Suprapubic skin (tissue), 4 donors: Measurements from ENCODE around the gene RNF220. TPM values are rescaled to one million over a fixed set of nuclear protein-coding genes. Genes with fewer than 3 reads are reported as not detected.
"Not testable (repeated sequence)": the region's sequence is repeated elsewhere in the genome, so short reads cannot be mapped to it uniquely, and the experiment has no call there.

Experiments
- DNase-seq, 2 donors: peaks; one replicate each; pipeline ENCODE4 v3.0.0-alpha.2; 2019; ENCODE audit warnings: low spot score in 2 of 2
- H3K27ac ChIP-seq: fragments of 200-600 bp; sonication (generic); one replicate; pipeline ENCODE4 v1.5.1; 2019
- H3K27me3 ChIP-seq: fragments of 200-600 bp; sonication (generic); one replicate; pipeline ENCODE4 v1.5.1; 2019
- H3K36me3 ChIP-seq: fragments of 200-600 bp; sonication (generic); one replicate; pipeline ENCODE4 v1.5.1; 2019
- H3K4me1 ChIP-seq: fragments of 200-600 bp; sonication (generic); one replicate; pipeline ENCODE4 v1.5.1; 2019
- H3K4me3 ChIP-seq: fragments of 200-600 bp; sonication (generic); one replicate; pipeline ENCODE4 v1.5.1; 2019; ENCODE audit warnings: mild to moderate bottlenecking
- H3K9me3 ChIP-seq: fragments of 200-600 bp; sonication (generic); one replicate; pipeline ENCODE4 v1.5.1; 2019
- EP300 ChIP-seq: sonication (generic); formaldehyde crosslinking; IDR thresholded peaks from one replicate; pipeline ENCODE4 v1.6.1; 2017; ENCODE audit warnings: antibody characterized with exemption
- POLR2A ChIP-seq, 2 donors: fragments of 450-650 bp; IDR thresholded peaks; one replicate each; pipeline ENCODE4 v1.6.1; 2017; ENCODE audit warnings: antibody characterized with exemption in 2 of 2, mild to moderate bottlenecking in 2 of 2, moderate library complexity in 2 of 2
- POLR2AphosphoS5 ChIP-seq, 3 donors: sonication (generic); formaldehyde crosslinking; IDR thresholded peaks; one replicate each; pipeline ENCODE4 v1.6.1; 2017; ENCODE audit warnings: antibody characterized with exemption in 3 of 3
- WGBS: methylation state at CpG from one replicate; pipeline ENCODE4 v1.1.5; 2018; 5-methylcytosine and 5-hydroxymethylcytosine counted together
- total RNA-seq, 4 donors: library from RNA; depleted of rRNA; stranded (reverse); fragments of >200 nt; gene quantifications; one replicate each; pipeline ENCODE4 v1.1.0, GENCODE V29; 2016
- TF ChIP-seq, protein P1 (sequence below), 2 donors: fragments of 200-600 bp in 1 of 2; fragments of 450-650 bp in 1 of 2; sonication (generic) in 1 of 2; IDR thresholded peaks; one replicate each; pipeline ENCODE4 v1.5.1; 2016 to 2019; ENCODE audit warnings: antibody characterized with exemption in 2 of 2, mild to moderate bottlenecking in 1 of 2, moderate library complexity in 1 of 2

Gene RNF220
- total RNA-seq, 4 donors from 2014 or later, result 79.4 to 124 (median 99.5) TPM

DNA sequence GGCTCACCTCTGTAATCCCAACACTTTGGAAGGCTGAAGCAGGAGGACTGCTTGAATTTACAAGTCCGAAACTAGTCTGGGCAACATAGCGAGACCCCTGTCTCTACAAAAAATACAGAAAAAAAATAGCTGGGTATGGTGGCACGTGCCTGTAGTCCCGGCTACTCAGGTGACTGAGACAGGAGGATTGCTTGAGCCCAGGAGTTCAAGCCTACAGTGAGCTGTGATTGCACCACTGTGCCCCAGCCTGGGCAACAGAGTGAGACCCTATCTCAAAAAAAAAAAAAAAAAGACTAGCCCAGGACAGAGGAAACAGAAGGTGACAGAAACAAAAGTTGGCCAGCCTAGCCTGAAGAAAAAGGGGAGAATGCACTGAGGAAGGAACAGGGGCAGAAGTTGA is 290.6 kb downstream of the RNF220 start:
- Histone ChIP-seq H3K27me3 (no peaks in the 10 kb centered on the region), H3K4me3 (no peak overlapping the region), H3K4me1 (no peaks in the 10 kb centered on the region), H3K27ac (no peak overlapping the region), H3K36me3 (no peaks in the 10 kb centered on the region), H3K9me3 (no peaks in the 10 kb centered on the region)
- TF ChIP-seq EP300 (no peak), POLR2A (IDR thresholded peaks at IDR 0.05) (no peak), POLR2AphosphoS5 (IDR thresholded peaks at IDR 0.05) (no peak)
- TF ChIP-seq, protein P1, sequence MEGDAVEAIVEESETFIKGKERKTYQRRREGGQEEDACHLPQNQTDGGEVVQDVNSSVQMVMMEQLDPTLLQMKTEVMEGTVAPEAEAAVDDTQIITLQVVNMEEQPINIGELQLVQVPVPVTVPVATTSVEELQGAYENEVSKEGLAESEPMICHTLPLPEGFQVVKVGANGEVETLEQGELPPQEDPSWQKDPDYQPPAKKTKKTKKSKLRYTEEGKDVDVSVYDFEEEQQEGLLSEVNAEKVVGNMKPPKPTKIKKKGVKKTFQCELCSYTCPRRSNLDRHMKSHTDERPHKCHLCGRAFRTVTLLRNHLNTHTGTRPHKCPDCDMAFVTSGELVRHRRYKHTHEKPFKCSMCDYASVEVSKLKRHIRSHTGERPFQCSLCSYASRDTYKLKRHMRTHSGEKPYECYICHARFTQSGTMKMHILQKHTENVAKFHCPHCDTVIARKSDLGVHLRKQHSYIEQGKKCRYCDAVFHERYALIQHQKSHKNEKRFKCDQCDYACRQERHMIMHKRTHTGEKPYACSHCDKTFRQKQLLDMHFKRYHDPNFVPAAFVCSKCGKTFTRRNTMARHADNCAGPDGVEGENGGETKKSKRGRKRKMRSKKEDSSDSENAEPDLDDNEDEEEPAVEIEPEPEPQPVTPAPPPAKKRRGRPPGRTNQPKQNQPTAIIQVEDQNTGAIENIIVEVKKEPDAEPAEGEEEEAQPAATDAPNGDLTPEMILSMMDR (IDR thresholded peaks at IDR 0.05), result no peak
- DNase-seq, result no peak
- WGBS, result 94% methylated on average over 4 of the region's 4 CpGs

DNA sequence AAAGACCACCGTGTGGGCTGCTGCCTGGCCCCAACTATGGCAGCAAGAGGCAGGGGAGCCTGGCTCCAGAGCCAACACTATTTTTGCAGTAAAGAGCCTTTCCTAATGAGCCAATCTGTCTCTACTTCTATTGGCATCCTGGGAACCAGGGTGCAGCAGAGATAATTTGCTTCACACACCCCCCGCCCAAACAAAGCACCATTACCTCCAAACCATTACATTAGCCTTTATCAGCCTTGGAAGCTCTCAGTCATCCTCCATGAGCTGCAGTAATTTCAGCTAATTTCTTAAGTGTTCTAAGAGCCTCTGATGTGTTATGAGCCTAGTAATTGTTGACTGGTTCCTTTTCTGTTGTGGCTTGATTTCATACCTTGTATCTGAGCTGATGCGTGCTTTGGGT is 291.0 kb downstream of the RNF220 start:
- no peaks in the 10 kb centered on the region for H3K27me3 ChIP-seq
- H3K4me1 ChIP-seq, result no peaks in the 10 kb centered on the region
- no peak overlapping the region for H3K27ac ChIP-seq
- 91% methylated on average over 3 of the region's 3 CpGs for WGBS
- no peaks in the 10 kb centered on the region for H3K36me3 ChIP-seq
- DNase-seq, result no peak
- H3K4me3 ChIP-seq, result no peak overlapping the region
- TF ChIP-seq EP300, result no peak
- TF ChIP-seq, protein P1 (IDR thresholded peaks at IDR 0.05), result no peak
- no peaks in the 10 kb centered on the region for H3K9me3 ChIP-seq

DNA sequence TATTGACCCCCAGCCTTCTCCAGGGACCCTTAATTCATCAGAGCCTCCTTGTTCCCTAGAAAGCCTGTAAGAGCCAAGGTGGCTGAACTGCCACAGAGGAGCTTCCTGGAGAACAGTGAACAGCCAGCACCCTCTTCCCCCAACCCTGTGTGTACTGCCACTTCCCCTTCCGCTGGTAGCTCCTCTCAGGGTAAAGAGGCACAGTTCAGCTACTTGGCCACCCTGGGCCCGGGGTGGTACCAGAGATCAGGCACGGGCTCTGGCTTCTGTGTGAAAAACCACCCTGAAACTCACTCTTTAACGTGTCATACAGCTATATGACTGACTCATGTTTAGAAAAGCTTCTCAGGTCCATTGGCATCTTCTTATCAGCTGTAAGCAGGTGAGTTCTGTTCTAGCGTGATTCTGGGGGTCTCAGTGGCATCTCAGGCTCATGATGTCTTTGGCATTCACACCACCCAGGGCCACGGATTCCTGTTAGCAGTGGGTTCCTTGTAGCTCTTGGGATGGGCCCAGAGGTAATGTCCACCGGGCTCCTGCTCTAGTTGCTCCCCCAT is 291.8 kb downstream of the RNF220 start:
- Histone ChIP-seq H3K27ac (no peak overlapping the region), H3K9me3 (no peaks in the 10 kb centered on the region), H3K4me1 (no peaks in the 10 kb centered on the region), H3K4me3 (no peak overlapping the region), H3K27me3 (no peaks in the 10 kb centered on the region), H3K36me3 (no peaks in the 10 kb centered on the region)
- no peak for TF ChIP-seq POLR2AphosphoS5 (IDR thresholded peaks at IDR 0.05)
- TF ChIP-seq EP300, result no peak
- TF ChIP-seq, protein P1 (IDR thresholded peaks at IDR 0.05), result no peak
- TF ChIP-seq POLR2A (IDR thresholded peaks at IDR 0.05), result no peak
- WGBS, result 85% methylated on average over 7 of the region's 7 CpGs
- no peak for DNase-seq

DNA sequence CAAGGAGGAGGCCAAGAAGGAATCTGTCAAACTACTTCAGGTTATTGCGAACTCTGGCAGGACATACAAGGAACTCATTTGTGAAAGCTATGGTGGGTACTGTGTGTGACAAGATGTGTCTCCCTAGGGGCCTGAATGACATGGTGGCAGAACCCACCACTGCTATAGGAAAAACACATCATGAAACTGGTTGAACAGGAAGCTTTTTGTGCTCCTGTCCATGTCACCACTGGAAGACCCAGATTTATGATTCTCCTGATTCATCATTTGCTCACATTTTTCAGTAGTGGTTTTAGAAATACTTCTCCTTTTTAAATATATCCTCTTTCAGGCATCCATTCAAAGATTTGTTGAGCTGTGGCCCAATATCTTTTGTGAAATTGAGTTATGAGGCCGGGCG is 293.1 kb downstream of the RNF220 start:
- no peaks in the 10 kb centered on the region for H3K4me1 ChIP-seq
- no peak for TF ChIP-seq EP300
- TF ChIP-seq POLR2A (IDR thresholded peaks at IDR 0.05), result no peak
- TF ChIP-seq, protein P1 (IDR thresholded peaks at IDR 0.05), result no peak
- no peak for TF ChIP-seq POLR2AphosphoS5 (IDR thresholded peaks at IDR 0.05)
- no peaks in the 10 kb centered on the region for H3K9me3 ChIP-seq
- H3K4me3 ChIP-seq, result no peak overlapping the region
- 86% methylated on average over 3 of the region's 3 CpGs for WGBS
- no peaks in the 10 kb centered on the region for H3K27me3 ChIP-seq
- no peak for DNase-seq
- H3K36me3 ChIP-seq, result no peaks in the 10 kb centered on the region
- no peak overlapping the region for H3K27ac ChIP-seq

DNA sequence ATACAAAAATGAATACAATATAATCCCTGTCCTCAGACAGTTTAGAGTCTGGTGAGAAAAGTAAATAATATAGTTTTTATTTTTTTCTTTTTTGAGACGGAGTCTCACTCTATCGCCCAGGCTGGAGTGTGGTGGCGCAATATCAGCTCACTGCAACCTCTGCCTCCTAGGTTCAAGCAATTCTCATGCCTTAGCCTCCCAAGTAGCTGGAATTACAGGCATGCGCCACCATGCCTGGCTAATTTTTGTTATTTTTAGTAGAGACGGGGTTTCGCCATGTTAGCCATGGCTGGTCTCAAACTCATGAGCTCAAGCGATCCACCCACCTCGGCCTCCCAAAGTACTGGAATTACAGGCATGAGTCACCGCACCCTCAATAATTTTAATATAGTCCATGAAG is 294.3 kb downstream of the RNF220 start:
- DNase-seq, H3K27me3 ChIP-seq: not testable (repeated sequence)
- 95% methylated on average over 9 of the region's 9 CpGs for WGBS

DNA sequence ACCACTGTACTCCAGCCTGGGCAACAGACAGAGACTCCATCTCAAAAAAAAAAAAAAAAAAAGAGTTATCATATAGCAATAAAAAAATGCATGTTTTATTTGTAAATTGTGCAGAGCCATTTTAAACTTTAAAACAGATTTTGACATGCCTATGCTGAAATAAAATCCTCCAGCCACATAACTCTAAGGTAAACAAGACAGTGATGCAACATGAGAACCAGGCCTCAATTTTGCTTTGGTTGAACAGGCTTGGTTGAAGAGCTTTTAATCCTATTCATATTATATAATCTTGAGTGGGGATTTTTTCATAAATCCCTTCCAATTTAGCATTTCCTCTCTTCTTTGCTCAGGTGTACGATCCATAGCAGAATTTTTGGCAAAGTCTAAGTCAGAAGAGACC is 295.5 kb downstream of the RNF220 start:
- Histone ChIP-seq H3K36me3 (no peaks in the 10 kb centered on the region), H3K4me1 (no peaks in the 10 kb centered on the region), H3K27me3 (no peaks in the 10 kb centered on the region), H3K27ac (no peak overlapping the region), H3K4me3 (no peak overlapping the region), H3K9me3 (no peaks in the 10 kb centered on the region)
- DNase-seq, result no peak
- 80% methylated on average over 1 of the region's 1 CpG for WGBS
- TF ChIP-seq EP300, result no peak
- TF ChIP-seq POLR2AphosphoS5 (IDR thresholded peaks at IDR 0.05), result no peak
- TF ChIP-seq, protein P1 (IDR thresholded peaks at IDR 0.05), result no peak
- no peak for TF ChIP-seq POLR2A (IDR thresholded peaks at IDR 0.05)

More for the DNA sequence above, 294.3 kb downstream of the RNF220 start:
- H3K36me3 ChIP-seq, H3K27ac ChIP-seq, H3K4me1 ChIP-seq, H3K9me3 ChIP-seq, H3K4me3 ChIP-seq: not testable (repeated sequence)
